Measurements from ENCODE around the gene CAPN5. TPM values are rescaled to one million over a fixed set of nuclear protein-coding genes. Genes with fewer than 3 reads are reported as not detected.
"Not testable (repeated sequence)": the region's sequence is repeated elsewhere in the genome, so short reads cannot be mapped to it uniquely, and the experiment has no call there.

Gene CAPN5
- total RNA-seq, 2 experiments from 2014 or later: 0.88 to 1.1 TPM

DNA sequence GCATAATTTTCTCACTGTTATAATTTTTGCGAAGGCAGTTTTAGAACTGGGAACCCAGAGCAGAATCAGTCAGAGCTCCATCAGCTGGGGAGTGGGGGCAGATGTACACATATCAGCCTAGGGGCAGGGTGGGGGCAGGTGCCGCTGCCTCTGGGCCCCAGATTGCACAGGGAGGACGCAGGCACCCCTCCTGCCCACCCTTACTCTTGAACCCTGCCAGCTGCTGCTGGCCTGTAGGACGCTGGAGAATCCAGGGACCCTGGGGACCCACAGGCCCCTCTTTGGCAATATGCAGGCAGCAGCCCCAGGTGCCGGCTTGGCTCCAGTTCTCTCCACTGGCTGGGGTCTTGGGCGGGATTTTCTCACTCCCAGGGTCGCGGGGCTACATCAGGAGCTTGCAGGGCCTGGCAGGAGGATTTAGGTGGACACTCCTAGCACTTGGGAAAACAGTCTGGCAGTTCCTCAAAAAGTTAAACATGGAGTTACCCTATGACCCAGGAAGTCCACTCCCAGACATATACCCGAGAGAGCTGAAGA is 8.8 kb upstream of the CAPN5 start:
- CTCF ChIA-PET: no interaction called here
- peaks cover 12% of the 10 kb centered on the region for H3K9me3 Mint-ChIP-seq
- no peak overlapping the region for H3K4me3 Mint-ChIP-seq
- intact Hi-C loops (cut with micrococcal nuclease): no loop called here
- no peak for DNase-seq
- no peaks in the 10 kb centered on the region for H3K27me3 Mint-ChIP-seq
- no peak overlapping the region for H3K27ac Mint-ChIP-seq
- H3K4me1 Mint-ChIP-seq (ENCODE audit: low read depth): no peaks in the 10 kb centered on the region
- POLR2A ChIA-PET: no interaction called here
- H3K36me3 Mint-ChIP-seq: peaks cover 2% of the 10 kb centered on the region

DNA sequence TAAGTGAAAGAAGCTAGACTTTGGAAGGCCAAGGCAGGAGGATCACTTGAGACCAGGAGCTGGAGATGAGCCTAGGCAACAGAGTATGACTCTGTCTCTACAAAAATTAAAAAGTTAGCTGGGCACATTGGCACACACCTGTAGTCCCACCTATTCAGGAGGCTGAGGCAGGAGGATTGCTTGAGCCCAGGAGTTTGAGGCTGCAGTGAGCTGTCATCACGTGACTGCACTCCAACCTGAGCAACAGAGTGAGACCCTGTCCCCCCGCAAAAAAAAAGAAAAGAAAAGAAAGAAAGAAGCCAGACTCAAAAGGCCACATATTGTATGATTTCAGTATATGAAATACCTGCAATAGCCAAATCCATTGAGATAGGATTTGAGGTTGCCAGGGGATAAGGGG is 7.9 kb upstream of the CAPN5 start:
- no peak for DNase-seq
- no peak overlapping the region for H3K4me3 Mint-ChIP-seq
- CTCF ChIA-PET: interaction anchor here (0.7 kb wide), 1 partner anchor 68 kb away, joined by 3 read pairs; no protein-coding TSS in a partner anchor
- no peaks in the 10 kb centered on the region for H3K4me1 Mint-ChIP-seq (ENCODE audit: low read depth)
- no peak overlapping the region for H3K27ac Mint-ChIP-seq
- no peaks in the 10 kb centered on the region for H3K27me3 Mint-ChIP-seq
- POLR2A ChIA-PET: no interaction called here
- peaks cover 12% of the 10 kb centered on the region for H3K9me3 Mint-ChIP-seq
- H3K36me3 Mint-ChIP-seq: peaks cover 2% of the 10 kb centered on the region
- intact Hi-C loops (cut with micrococcal nuclease): no loop called here

DNA sequence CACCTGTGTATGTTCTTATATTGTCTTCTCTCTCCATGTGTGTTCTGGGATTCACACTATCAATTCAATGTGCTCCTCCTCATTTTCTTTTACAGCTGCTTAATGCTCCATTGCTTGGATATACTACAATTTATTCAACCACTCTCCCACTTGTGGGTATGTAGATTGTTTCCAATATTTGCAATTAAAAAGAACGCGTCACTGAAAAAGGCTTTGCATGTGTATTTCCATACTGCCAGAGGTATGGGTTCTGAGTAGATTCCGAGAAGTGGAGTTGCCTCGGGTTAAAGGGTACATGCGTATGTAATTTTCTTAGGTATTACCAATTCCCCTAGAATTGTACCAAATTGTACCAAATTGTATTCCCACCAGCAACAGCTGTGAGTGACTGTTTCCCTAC is 7.0 kb upstream of the CAPN5 start:
- Mint-ChIP-seq H3K9me3 (peaks cover 12% of the 10 kb centered on the region), H3K4me3 (no peak overlapping the region), H3K36me3 (peaks cover 2% of the 10 kb centered on the region), H3K4me1 (ENCODE audit: low read depth) (no peaks in the 10 kb centered on the region), H3K27me3 (no peaks in the 10 kb centered on the region), H3K27ac (no peak overlapping the region)
- intact Hi-C loops (cut with micrococcal nuclease): no loop called here
- DNase-seq: no peak
- ChIA-PET POLR2A (no interaction called here), CTCF (no interaction called here)

DNA sequence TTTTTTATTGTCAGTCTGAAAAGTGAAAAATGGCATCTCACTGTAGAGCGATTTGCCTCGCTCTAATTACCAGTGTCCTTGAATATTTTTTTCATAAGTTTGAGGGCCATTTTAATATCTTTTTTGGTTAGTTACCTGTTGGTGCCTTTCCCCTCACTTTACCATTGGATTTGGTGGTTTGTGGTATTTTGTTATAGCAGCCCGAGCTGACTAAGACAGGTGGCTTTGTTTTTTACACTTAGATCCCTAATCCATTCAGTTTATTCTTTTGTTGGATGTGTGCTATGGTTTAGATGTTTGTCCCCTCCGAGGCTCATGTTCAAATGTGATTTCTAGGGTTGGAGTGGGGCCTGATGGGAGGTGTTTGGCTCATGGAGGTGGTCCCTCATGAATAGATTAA is 6.5 kb upstream of the CAPN5 start:
- intact Hi-C loops (cut with micrococcal nuclease): no loop called here
- H3K9me3 Mint-ChIP-seq: peaks cover 12% of the 10 kb centered on the region
- no peaks in the 10 kb centered on the region for H3K27me3 Mint-ChIP-seq
- no peak for DNase-seq
- ChIA-PET CTCF (no interaction called here), POLR2A (no interaction called here)
- H3K4me1 Mint-ChIP-seq (ENCODE audit: low read depth): no peaks in the 10 kb centered on the region
- H3K36me3 Mint-ChIP-seq: peaks cover 2% of the 10 kb centered on the region
- no peak overlapping the region for H3K4me3 Mint-ChIP-seq
- no peak overlapping the region for H3K27ac Mint-ChIP-seq

DNA sequence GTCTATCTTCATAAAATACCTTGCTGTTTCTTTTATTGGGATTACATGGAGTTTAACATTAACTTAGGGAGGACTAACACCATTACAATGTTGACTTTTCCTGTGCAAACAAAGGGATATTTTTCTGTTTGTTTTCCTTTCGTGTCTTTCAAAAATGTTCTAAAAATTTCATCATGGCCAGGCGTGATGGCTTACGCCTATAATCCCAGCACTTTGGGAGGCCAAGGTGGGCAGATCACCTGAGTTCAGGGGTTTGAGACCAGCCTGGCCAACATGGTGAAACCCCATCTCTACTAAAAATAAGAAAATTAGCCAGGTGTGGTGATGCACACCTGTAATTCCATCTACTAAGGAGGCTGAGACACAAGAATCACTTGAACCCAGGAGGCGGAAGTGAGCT is 5.5 kb upstream of the CAPN5 start:
- H3K4me1 Mint-ChIP-seq (ENCODE audit: low read depth); intact Hi-C loops (cut with micrococcal nuclease); H3K9me3 Mint-ChIP-seq; H3K27me3 Mint-ChIP-seq; H3K27ac Mint-ChIP-seq; H3K36me3 Mint-ChIP-seq; DNase-seq; CTCF ChIA-PET; POLR2A ChIA-PET; H3K4me3 Mint-ChIP-seq: not testable (repeated sequence)

DNA sequence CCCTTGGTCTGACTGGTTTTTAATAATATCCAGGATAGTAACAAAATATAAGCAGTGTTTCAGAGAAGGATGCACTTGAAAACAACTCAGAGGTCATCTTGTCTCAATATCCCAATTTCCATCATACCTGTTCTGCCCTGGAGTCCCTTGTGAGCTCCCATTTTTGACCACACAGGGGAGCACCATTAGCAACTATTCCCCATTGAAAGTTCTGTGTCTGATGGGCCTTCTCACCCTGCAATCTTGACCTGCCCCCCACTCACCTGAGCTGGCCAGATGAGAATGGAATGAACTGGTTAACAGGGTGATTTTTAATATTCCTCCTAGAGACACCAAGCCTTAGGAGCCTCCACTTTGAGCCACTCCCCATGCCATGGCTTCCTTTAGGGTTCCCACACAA is 3.8 kb upstream of the CAPN5 start:
- ChIA-PET CTCF (interaction anchor here (1.8 to 4.2 kb wide), 2 partner anchors 15 to 29 kb away, joined by 12 to 25 read pairs; no protein-coding TSS in a partner anchor), POLR2A (no interaction called here)
- Mint-ChIP-seq H3K27ac (no peak overlapping the region), H3K36me3 (no peaks in the 10 kb centered on the region), H3K4me1 (ENCODE audit: low read depth) (peaks cover 4% of the 10 kb centered on the region), H3K27me3 (no peaks in the 10 kb centered on the region), H3K9me3 (no peaks in the 10 kb centered on the region), H3K4me3 (no peak overlapping the region)
- DNase-seq: no peak
- intact Hi-C loops (cut with micrococcal nuclease): no loop called here

DNA sequence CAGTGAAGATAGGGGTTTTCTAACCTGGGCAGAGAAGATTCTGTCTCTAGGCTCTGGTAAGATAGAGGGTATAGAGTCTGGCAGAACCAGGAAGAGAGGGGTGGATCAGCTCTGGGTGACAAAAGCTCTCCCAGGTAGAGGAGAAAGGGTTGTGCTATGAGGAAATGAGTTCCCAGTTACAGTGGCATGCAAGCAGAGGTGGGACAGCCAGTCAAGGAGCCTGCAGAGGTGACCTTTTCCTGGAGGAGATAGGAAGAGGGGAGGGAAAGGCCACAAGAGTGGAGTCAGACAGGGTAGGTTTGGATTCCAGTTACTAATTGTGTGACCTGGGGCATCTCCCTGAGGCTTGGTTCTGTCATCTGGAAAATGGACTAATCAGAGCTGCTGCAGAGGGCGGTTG is 3.4 kb upstream of the CAPN5 start:
- Mint-ChIP-seq H3K27ac (no peak overlapping the region), H3K4me1 (ENCODE audit: low read depth) (peaks cover 4% of the 10 kb centered on the region), H3K4me3 (no peak overlapping the region), H3K36me3 (no peaks in the 10 kb centered on the region), H3K27me3 (no peaks in the 10 kb centered on the region), H3K9me3 (no peaks in the 10 kb centered on the region)
- intact Hi-C loops (cut with micrococcal nuclease): no loop called here
- ChIA-PET CTCF (interaction anchor here (1.8 to 4.2 kb wide), 2 partner anchors 16 to 28 kb away, joined by 12 to 25 read pairs; no protein-coding TSS in a partner anchor), POLR2A (no interaction called here)
- no peak for DNase-seq

DNA sequence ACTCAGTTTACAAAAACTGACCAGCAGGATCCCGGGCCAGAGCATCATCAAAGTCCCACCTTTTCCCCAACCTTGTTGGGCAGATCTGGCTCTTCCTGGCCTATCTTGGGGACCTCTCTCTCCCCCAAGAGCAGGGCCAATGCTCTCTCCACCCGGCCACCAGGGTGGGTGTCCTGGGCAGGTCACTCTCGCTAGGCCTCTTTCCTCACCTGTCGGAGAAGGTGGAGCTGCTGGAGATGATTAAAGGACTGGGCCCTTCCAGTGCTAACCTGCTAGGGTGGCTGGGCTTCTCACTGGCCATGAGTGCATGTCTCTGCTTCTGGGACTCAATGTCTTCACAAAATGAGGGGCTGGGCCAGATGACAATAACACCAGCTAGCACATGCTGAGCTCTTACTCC is 2.9 kb upstream of the CAPN5 start:
- no peaks in the 10 kb centered on the region for H3K27me3 Mint-ChIP-seq
- H3K9me3 Mint-ChIP-seq: no peaks in the 10 kb centered on the region
- ChIA-PET CTCF (interaction anchor here (0.6 to 4.2 kb wide), 3 partner anchors 16 to 125 kb away, joined by 3 to 25 read pairs (median 12); no protein-coding TSS in a partner anchor), POLR2A (no interaction called here)
- H3K4me1 Mint-ChIP-seq (ENCODE audit: low read depth): peaks cover 4% of the 10 kb centered on the region
- intact Hi-C loops (cut with micrococcal nuclease): no loop called here
- H3K4me3 Mint-ChIP-seq: no peak overlapping the region
- no peak overlapping the region for H3K27ac Mint-ChIP-seq
- no peaks in the 10 kb centered on the region for H3K36me3 Mint-ChIP-seq
- DNase-seq: no peak

DNA sequence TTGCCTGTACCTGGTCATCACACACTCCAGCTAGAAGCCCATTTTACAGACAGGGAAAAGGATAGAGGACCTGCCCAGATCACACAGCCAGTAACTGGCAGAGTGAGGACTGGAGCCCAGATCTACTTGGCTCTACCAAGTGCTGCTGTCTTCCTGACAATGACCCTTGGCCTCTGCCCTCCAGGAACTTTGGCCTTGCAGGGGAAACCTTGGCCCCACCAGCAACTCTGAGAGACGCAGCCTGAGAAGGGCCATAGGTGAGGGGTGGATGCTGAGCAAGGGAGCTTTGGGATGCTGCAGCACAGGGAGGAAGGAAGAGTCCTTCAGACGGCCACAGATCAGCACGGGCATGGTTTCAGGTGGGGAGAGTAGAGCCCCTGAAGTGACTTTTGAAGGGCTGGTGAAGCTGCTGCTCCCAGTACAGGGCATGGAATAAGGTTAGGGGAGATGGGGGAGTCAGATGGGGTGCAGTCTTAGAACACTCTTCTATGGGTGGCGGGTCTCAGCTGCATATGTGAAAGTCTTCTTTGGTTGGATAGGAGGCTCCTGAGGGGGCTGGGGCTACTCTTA is 2.0 kb upstream of the CAPN5 start:
- ChIA-PET POLR2A (interaction anchor here (1.1 kb wide), 1 partner anchor 18 kb away, joined by 3 read pairs; no protein-coding TSS in a partner anchor), CTCF (interaction anchor here (0.6 to 4.2 kb wide), 3 partner anchors 17 to 126 kb away, joined by 3 to 25 read pairs (median 13); no protein-coding TSS in a partner anchor)
- Mint-ChIP-seq H3K9me3 (no peaks in the 10 kb centered on the region), H3K27ac (no peak overlapping the region), H3K27me3 (no peaks in the 10 kb centered on the region), H3K4me1 (ENCODE audit: low read depth) (peaks cover 4% of the 10 kb centered on the region), H3K36me3 (no peaks in the 10 kb centered on the region), H3K4me3 (no peak overlapping the region)
- no peak for DNase-seq
- intact Hi-C loops (cut with micrococcal nuclease): no loop called here

DNA sequence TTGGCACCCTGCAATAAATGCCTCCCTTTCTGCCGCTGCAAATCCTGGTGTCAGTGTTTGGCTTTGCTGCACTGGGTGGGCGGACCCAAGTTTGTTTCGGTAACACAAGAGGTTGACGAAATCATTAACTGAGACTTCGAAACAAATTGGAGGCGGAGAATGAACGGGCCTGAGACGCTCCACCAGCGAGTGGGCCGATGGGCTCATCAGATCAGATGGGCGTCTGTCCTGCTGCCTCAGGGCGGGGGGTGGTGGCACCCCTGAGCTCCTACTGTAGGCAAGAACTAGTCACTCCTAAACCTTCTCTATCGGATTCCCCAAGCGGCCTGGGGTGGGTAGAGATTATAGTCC is 918 bp upstream of the CAPN5 start:
- POLR2A ChIA-PET: no interaction called here
- Mint-ChIP-seq H3K27ac (no peak overlapping the region), H3K36me3 (no peaks in the 10 kb centered on the region), H3K27me3 (no peaks in the 10 kb centered on the region), H3K9me3 (no peaks in the 10 kb centered on the region), H3K4me1 (ENCODE audit: low read depth) (peaks cover 4% of the 10 kb centered on the region), H3K4me3 (peak overlapping the region; percentile 71)
- intact Hi-C loops (cut with micrococcal nuclease): loop anchor here (1.0 kb wide), 3 partner anchors 19 to 206 kb away; partner anchors contain the start of gene ACER3
- CTCF ChIA-PET: interaction anchor here (1.0 to 4.2 kb wide), 3 partner anchors 16 to 26 kb away, joined by 3 to 25 read pairs (median 13); no protein-coding TSS in a partner anchor
- no peak for DNase-seq

DNA sequence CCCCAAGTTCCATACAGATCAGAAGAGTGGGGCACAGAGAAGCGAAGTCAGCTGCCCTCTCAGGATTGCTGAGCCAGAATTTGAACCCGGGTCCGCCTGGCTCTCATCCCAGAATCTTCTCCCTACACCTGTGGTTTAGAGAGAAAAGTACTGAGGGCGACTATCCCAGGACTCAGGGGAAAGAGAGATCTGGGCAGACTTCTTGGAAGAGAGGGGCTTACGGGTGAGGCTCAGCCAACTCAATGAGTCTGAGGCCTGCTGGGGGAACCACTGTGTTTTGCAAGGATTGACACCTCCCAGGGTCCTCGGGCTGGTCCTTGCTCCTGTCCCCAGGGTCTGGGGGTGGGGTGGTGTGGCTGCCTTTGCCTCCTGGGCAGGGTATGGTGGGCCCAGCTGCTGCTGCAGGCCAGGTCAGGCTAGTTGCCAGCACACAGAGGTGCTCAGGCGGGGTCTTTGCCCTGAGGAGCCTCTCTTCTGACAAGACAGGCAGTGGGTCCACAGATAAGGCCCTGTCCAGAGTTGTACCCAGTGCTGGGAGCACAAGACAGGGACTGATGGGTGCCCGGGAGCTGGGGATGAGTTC is 1.2 kb downstream of the CAPN5 start:
- Mint-ChIP-seq H3K36me3 (no peaks in the 10 kb centered on the region), H3K9me3 (no peaks in the 10 kb centered on the region), H3K27me3 (no peaks in the 10 kb centered on the region), H3K4me3 (peak overlapping the region; percentile 55), H3K27ac (no peak overlapping the region), H3K4me1 (ENCODE audit: low read depth) (peaks cover 11% of the 10 kb centered on the region)
- POLR2A ChIA-PET: no interaction called here
- CTCF ChIA-PET: interaction anchor here (1.5 to 1.6 kb wide), 2 partner anchors 15 to 24 kb away, joined by 4 to 6 read pairs; no protein-coding TSS in a partner anchor
- intact Hi-C loops (cut with micrococcal nuclease): no loop called here
- DNase-seq: no peak

DNA sequence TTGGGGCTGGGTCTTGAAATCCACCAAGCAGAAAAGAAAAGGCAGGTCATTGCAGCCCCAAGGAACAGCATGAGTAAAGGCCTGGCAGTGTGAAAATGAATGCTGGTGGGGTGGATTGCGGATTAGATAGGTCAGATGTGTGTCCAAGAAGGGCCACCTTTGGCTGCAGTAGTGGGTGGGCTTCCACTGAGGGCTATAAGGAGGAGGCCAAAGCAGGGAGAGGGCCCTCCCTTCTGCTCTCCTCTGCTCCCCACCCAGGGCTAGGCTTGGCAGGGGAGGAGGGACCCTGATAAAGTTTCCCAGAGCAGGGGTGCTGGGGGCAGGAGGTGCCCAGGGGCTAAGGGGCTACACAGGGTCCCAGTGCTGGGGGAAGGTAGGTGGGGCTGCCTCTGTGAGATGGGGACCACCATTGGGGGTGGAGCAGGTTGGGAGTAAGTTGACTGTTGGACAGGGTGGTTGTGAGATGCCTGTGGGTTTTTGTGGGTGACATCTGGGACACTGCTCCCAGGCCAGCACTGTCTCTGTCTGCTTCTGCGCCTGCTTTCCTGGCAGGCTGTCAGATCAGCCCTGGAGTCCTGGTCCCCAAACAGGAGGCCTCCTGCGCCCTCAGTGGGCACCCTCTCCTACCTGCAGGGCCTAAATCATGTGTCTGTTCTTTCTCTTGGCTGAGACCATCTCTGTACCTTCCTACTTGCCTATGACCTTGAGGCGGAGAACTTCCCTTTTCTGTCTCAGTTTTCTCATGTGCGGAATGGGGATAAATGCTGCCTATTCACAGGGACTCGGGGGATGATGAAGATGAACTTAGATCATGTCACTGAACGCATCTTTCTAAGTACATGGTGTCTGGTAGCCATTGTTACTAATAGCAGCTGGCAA is 1.9 kb downstream of the CAPN5 start:
- H3K27me3 Mint-ChIP-seq: no peaks in the 10 kb centered on the region
- H3K9me3 Mint-ChIP-seq: no peaks in the 10 kb centered on the region
- no peak overlapping the region for H3K27ac Mint-ChIP-seq
- no peaks in the 10 kb centered on the region for H3K36me3 Mint-ChIP-seq
- H3K4me1 Mint-ChIP-seq (ENCODE audit: low read depth): peaks cover 15% of the 10 kb centered on the region
- DNase-seq: no peak
- CTCF ChIA-PET: no interaction called here
- POLR2A ChIA-PET: interaction anchor here (0.9 kb wide), 1 partner anchor 14 kb away, joined by 3 read pairs; no protein-coding TSS in a partner anchor
- intact Hi-C loops (cut with micrococcal nuclease): no loop called here
- H3K4me3 Mint-ChIP-seq: no peak overlapping the region
